NCI-H345 (cell line): ENCODE data around the gene DCC.

ENCODE experiments used
- DNase-seq: peaks from one replicate; lab custom pipeline; 2025; lab: John Stamatoyannopoulos, UW

DCC gene

DNA sequence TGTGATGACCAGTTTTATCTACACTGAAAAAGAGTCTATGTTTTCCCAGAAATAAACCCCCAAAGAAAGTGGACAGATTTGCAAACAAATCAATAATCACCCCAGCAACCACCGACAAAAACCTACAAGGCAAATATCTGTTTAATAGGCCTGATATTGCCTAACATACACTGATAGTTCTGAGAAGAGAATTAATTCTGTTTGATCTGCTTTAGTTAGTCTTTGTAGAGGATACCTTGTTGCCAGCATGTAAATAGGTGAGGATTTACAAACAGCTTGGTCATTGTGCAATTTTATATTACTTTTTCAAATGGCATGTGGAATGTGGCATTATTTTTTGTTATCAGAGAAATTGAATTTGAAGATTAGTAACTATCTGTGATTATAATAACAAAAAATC is 86.5 kb downstream of the DCC start:
- DNase-seq, result no peak

DNA sequence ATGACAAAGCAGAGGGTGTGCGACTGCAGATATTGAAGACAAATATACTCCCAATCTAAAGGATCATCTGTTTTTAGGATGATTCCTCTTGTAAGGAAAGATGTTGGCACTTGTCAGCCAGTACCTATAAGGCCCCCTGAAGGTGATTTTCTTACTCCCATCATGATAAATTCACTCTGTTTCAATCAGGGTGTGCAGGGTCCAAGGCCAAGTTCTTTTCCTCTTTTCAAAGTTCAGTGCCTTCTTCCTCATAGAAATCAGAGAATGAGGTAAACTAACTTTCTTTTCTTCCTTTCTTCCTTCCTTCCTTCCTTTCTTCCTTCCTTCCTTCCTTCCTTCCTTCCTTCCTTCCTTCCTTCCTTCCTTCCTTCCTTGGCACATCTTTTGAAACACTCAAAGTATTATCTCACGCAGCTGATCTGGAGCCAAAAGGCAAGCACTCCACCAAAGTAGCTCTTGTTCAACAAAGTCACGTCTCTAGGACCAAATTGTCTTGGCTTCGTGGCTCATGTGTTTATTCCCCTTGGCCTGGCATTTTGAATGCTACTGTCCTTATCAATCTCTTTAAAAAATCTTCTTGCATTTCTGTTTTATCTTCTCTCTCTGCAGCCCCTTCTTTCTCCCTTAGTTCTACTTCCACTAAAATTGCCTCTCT is 87.7 kb downstream of the DCC start:
- DNase-seq, result no peak

DNA sequence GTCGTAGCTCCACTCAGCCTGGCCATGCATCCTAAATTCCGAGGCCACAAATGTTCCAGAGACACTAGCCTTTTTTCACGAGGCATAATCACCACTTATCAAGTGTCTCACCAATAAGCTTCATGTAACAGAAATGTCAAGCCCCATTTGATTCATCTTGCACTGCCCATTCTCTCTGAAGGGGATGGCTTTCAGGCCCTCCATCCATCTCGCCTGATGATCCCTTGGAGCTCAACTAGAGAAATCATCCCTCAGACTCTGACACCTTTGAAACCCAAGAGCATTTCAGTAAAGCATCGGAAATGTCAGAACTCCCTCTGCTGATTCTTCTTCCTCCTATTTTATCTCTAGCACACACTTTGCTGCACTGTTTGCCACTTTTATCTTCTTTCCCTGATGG is 91.7 kb downstream of the DCC start:
- DNase-seq, result no peak

DNA sequence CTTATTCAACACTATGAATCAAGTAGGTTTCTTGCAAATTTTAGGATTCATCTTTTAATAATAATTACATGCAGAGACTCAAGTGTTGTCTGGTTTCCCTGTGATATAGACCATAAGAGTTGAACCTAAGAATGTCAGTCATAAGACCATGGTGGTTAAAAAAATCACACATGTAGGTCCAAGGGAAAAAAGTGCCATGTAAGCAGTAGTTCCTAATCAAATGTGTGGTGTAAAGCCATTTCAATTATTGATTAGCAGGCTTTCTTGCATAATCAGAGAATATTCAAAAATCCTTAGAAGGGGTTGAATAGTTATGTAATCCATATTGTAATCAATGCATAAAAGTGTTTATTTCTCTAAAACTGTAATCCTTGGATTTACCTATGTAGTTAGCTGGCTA is 93.8 kb downstream of the DCC start:
- DNase-seq, result no peak

DNA sequence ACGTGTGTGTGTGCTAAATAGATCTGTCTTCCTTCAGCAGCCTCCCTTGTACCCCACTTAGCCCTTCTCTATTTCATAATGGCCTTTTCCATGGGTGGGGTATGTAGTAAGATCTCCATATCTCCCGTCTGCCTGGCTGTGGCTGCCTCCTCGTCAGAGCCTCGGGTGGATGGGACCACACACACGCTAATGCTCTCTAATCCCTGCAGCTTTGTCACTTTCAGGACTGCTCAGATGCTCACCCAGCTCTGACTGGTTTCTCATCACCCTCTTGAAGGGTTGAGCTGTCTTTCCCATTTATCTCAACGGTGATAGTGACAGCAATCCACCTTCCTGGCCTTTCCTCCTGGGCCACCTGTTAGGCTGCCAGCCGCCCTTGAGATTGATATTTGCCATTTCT is 95.3 kb downstream of the DCC start:
- no peak for DNase-seq

DNA sequence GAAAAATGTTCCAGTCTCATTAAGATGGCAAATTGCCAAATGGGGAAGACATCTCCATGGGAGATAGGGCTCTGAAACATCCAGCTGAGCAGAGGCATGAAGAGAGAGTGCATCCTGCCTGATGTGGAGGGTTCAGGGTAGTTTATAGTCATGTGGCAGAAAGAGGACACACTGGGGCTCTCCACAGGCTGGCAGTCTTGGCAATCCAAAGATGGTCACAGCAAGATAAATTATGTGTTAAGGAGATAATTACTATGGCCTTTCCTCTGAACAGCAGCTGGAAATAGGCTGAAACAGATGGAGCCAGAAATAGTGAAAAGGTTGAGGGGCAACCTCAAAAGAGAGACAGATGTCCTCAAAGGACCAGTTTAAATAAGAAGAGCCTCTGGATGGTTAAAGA is 97.2 kb downstream of the DCC start:
- DNase-seq, result no peak

DNA sequence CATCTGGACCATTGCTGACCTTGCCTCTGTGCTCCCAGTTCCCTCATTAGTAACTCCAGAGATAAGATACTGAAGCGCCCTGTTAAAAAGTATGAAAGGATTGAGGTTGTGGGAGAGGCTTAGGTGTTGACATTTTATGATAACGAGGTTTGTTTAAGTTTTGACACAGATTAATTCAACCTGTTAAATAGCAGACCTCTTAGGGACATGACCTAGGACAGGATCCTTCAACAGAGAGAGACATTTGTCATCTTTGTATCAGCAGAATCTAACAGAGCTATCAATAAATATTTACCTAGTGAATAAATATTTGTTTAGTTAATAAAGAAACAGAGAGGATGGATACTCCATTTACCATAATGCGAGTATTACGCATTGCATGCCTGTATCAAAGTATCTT is 99.5 kb downstream of the DCC start:
- DNase-seq, result no peak

DNA sequence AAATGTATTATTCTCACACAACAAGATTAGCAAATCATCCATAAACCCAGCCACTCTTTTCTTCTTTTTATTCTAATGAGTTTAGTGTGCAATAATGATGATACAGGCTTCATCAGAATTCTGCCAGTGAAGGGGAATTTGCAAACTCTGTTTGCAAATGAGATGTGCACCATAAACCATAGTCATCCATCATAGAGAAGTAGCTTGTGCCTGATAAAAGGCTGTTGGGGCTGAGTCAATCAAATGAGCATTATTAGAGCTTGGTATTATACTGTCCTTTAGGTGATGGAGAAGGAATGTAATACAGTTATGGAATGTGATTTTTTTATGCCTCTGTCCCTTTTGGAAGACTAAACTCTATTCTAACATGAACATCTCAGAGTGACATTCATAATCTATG is 101.8 kb downstream of the DCC start:
- DNase-seq, result no peak

DNA sequence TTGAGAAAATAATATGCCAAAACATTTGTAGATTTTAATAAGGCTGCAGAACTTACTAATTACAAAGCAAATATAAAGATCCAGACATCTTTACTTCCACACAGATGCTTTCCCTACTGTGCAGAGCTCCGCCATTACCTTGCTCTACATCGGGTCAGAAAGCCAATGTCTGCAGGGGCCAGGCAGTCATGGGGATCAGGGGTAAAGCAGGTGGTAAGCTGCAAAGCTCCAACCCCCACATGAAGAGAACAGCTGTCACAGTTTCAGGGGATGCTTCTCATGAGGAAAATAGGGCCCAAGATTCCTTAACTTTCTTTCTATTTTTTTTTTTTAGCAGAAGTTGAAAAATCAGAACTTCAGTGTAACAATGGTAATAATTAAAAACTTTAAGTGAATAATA is 102.7 kb downstream of the DCC start:
- no peak for DNase-seq

DNA sequence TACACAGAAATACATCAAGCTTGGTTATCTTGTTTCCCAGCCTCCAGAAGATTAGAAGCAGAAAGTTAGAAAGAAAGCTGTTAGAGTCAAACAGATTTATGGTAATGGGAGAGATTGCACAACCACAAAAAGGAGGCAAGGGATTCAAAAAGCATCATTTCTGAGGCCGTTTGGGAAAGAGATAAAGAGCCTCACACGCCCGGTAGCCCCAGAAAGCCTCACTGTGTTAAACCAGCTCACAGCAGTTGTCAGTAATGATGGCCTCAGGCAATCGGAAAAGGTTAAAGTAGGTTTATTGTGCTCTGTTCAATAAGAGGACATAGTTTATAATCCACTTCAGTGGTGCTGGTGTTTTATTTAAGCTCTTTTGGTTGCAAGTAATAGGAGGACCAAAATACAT is 111.3 kb downstream of the DCC start:
- DNase-seq, result peak; percentile 42

DNA sequence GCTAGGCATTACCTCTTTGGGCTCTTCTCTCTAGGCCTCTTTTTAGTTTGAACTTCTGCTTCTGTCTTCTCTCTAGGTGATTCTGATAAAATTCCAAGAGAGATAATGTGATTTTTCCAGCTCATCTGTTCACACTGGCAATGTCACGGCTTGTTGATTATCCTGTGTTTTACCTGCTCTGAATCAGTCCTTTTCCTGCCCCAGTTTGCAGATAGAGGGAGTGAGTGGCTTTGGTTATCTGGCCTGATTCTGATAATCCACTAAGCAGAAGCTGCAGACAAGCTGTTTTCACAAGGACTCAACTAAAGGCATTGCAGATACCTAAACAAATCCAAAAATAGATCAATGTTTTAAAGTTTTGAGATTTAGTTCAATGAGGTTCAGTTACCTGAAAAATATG is 111.9 kb downstream of the DCC start:
- no peak for DNase-seq

DNA sequence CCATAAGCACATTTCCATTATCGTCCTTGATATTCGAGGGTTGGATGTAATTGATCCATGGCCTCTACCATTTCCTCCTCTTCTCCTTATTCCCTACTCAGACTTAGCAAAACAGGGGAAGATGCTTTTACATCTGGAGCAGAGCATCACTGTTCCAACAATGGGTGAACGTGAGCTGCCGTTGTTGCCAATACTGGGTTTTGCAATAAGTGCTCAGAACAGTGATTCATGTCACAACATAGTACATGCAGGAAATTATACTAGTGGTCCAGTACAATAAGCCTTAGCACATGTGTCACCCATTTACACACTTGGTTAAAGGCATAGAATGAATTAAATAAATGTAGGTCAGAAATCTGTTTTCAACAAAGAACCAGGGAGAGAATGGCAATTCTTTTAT is 112.4 kb downstream of the DCC start:
- DNase-seq, result no peak

DNA sequence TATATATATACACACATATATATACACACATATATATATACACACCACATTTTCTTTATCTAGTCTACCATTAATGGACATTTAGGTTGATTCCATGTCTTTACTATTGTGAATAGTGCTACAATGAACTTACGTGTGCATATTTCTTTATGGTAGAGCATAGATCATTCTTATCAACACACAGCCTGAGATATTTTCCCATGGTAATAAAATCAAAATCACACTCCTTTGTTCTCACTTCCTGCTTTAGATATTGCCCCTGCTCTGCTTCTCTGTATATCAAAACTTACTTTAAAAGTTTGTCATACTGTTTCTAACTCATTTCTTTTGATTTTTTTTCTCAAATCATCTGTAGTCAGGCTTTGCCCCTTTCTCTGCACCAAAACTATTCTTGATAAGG is 119.9 kb downstream of the DCC start:
- DNase-seq, result no peak

DNA sequence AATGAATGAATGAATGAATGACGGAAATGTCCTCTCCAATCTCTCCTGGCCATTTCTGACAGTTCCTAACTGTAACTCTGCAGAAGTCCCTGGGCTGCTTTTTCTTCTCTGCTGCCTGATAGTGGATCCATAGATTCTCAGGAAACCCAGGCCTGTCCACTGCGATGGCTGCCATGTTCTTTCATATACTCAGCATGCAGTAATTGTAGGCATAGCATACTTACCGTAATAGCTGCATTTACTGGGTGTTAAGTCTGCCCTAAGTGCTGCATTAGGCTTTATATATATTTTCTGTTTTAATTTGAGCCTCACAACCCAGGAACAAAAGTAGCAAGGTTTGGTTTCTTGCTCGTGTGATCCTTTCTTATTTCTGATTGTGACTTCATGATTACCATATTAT is 122.9 kb downstream of the DCC start:
- DNase-seq, result no peak

DNA sequence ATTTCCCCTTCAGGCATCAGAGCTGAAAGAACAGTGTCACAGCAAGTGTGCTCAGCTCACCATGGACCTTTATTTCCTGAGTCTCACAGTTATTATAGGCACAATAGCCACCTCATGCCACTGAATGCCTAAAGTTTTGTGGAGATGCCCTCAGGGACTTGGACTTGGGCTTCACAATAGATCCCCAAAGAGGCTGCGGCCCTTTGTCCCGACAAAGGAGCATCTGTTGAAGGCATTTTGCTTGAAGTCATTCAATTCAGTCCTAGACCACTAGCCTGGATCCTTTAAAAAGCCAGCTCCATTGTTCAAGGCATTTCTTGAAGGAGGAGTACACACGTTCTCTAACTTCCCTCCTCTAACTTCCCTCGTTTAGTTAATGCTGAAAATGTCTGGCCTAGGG is 125.4 kb downstream of the DCC start:
- DNase-seq, result no peak

DNA sequence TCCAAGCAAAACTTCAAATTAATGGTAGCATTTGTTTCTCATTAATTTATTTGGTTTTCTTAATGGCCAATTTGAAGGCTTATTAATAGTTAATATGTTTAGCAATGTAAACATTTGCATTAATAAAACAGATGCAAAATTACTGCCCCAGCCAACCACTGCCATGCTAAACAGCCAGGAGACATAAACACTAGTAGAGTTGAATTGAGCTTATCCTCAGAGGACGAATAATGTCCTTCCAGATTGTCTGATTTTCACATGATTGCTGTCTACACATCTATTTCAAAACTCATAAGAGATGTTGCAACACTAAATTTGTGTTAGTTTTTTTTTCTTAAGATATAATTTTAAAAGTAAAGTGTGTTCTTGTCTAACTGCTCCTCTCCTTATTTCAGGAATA is 128.5 kb downstream of the DCC start:
- DNase-seq, result no peak

DNA sequence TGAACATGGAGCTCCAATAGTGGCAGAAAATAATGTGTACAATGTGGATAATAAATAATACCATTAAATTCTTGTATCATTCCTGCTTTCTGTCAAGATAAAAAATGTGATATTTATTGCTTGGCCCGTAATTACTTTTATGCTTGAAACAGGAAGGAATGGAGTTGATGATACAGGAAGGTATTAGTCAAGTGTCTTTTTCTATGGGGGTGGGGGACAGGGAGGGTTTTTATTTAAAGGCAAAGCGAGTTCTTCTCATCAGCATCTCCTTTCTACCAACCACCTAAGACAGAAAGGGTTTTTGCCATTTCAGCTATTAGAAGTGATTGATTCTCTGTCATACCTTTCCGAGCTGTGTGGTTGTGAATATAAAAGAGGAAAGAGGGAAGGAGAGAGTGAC is 135.3 kb downstream of the DCC start:
- no peak for DNase-seq

DNA sequence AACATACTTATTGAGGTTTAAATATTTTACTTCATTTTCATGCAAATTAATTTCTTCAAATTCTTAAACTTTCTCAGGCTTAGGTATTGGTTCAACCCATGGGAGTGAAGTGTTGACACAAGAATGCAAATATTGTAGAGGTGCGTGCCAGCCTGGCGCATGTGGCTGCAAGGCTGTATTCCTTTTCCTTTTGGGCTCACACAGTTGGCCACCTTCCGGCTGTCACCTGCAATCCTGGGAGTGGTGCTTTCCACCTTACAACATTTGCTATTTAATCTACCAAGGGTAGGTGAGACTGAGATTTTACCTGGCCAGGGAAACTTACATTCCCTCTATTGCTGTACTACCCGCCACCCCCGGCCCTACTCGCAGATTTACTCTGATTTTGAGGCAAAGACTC is 141.1 kb downstream of the DCC start:
- no peak for DNase-seq

DNA sequence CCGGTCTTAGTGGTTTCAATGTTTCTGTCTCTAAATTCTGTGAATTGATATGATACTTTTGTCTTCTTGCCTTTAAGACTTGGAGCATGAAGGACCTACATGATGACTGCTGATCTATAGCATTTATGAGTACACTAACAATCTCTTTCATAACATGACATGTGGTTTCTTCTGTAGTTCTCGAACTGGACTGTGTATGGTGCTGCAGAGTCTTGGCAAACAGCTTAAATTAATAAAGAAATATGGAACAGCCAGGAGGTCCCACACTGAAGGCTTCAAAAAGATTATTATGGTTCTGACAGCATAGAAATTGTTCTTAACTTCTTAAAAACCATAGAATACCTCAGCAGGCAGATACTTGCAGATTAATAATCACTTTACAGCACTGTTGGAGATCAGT is 145.0 kb downstream of the DCC start:
- DNase-seq, result no peak

DNA sequence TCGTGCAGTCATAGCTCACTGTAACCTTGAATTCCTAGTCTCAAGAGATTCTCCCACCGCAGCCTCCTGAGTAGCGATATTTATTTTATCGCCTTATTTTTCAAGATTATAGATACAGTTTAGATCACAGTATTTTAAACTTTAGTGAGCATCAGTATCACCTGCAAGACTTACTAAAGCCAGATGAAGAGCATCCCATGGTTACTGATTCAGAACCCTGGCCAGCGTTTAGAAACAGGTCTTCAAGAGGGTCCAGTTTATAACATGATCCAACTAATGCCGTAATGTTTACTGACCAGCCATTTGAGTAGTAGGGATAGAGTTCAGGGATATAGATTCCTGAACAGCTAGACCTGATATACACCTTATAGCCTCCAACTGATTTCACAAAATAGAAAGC is 146.1 kb downstream of the DCC start:
- no peak for DNase-seq

DNA sequence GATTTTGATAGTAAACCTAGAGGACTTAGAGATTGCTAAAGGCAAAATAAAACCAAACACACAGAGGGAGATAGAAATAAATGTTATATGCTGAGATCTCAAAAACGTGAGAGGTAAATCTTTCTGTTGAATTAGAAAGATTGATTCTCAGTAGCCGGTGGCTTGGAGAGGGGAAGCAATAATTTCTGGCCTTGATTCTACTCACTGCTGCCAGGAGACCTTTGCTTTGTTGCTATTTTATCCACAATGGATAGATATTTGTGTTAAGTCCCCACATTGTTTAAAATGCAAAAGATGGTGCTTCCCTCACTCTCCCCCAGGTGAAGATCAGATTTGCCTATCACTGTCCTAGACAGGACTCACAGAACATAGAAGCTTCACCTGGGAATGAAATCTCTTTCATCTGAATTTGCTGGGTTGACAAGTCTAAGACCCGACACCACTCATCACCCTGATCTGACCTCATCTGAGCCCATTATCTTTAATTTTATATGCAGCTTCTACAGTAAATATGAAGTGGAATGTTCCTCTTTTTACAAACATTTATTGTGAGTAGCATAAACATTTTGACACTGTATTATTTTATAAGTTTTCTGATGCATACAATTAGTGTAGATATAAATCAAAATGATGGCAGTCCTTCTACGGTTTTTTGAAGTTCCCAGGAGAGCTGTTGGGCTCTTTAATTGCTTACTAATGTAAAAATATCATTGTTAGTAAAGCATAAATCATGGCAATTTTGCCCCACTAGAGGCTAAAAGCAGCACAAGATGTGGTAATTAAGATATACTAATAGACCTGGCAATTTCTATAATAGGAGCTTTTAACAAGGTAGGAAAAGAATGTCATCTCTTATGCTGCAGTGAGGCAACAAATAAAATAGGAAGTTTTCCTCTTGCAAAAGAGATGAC is 149.7 kb downstream of the DCC start:
- no peak for DNase-seq

DNA sequence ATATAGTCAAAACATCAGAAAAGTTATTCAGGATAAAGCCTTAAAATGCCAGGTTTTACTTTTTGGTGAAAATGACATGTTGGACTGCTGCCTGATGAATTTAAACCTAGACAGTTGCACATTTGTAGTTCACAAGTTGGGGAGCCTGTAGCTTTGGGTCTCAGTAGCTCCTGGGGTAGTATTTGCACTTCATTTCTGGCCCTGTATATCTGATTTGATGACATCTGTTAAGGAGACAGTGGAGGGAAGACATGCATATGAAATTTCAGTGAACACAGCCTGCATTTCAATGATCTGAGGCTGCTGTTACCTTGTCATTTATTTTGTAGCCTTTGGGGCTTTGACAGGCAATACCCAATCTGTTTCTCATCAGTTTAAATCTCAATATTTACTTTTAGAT is 156.4 kb downstream of the DCC start:
- DNase-seq, result no peak

DNA sequence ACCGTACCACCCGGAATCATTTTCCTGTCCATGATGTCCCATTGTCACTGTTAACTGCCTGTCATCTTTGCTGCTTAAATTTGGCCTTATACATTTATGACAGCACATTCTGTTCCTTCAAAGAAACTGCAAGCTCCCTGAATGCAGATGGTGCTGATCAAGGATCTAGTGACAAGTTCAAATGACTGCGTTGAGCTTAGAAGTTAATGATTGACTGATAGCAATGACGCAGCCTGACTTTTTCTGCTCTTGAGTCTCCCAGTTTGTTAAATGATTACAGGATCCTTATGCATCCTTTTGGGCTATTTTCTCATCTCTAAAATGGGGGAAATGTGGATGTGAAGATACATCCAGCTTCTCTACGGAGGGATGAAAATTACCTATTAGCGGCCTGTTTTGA is 159.0 kb downstream of the DCC start:
- DNase-seq, result no peak

DNA sequence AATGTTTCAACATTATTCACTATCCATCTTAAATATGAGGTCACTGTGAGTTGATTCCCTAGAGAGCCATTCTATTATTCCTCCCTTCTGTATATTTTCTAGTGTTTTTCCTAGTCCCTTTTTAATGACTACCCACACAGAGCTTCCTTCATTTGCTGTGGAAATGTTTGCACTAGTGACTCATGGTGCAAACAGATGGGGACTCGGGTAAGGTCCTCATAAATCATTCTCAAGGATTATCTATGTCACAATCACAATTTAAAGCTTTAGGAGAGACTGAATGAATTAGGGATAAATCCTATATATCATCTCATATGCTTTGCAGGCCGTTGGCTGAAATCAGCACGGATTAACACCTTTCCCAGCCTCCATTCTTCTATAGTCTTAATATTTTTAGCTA is 159.6 kb downstream of the DCC start:
- DNase-seq, result peak; percentile 75
